OCI-LY7 (cell line): ENCODE data around the gene NCOA3.

Experiments used
- CTCF ChIP-seq: fragments of 200-600 bp; sonication (generic); conservative IDR thresholded peaks from 2 replicates; pipeline ENCODE4 v1.5.1; 2014; ENCODE audit warnings: mild to moderate bottlenecking, antibody characterized with exemption, low read length, moderate library complexity, mixed read lengths
- EZH2phosphoT487 ChIP-seq: fragments of 200-600 bp; sonication (generic); IDR thresholded peaks from 2 replicates; pipeline ENCODE4 v1.6.1; 2018; ENCODE audit warnings: low read depth, borderline replicate concordance, mild to moderate bottlenecking, mixed run types, antibody characterized with exemption, low read length, moderate library complexity, mixed read lengths

GRCh38 chr20:47701612-47702011 lies 199.9 kb downstream of the NCOA3 start:
- TF ChIP-seq CTCF, result no peak
- no peak for TF ChIP-seq EZH2phosphoT487
